SK-N-SH (cell line): ENCODE results near the gene EPB41L3. TPM values are rescaled to one million over a fixed set of nuclear protein-coding genes. Genes with fewer than 3 reads are reported as not detected.
A peak's percentile ranks its signal among the peaks of the same experiment; 100 is the strongest.

Experiments used
- CTCF ChIA-PET: fragments of 300-600, 350-600 bp; formaldehyde crosslinking; extraction: SDS; loops from one replicate; lab custom pipeline; 2021; lab: Yijun Ruan, JAX
- POLR2A ChIA-PET: fragments of 350-600 bp; sonication (Branson Sonifier 250); formaldehyde crosslinking; extraction: SDS; loops from one replicate; lab custom pipeline; 2020; ENCODE audit warnings: antibody characterized with exemption, inconsistent platforms; lab: Yijun Ruan, JAX
- DNase-seq: peaks from one replicate; pipeline ENCODE4 v3.0.0; 2012
- H2AFZ ChIP-seq: fragments of 200-600 bp; sonication (generic); 2 replicates; pipeline ENCODE4 v1.8.1; 2016; ENCODE audit warnings: antibody characterized with exemption, mild to moderate bottlenecking, low read depth
- H3F3A ChIP-seq: fragments of 200-600 bp; sonication (generic); replicated peaks from 2 replicates; pipeline ENCODE3; 2016; ENCODE audit warnings: antibody characterized with exemption, mild to moderate bottlenecking; ENCODE audit not compliant: insufficient read depth
- H3K27ac ChIP-seq, 2 experiments: fragments of 200-500 bp in 1 of 2; fragments of 200-600 bp in 1 of 2; sonication (Bioruptor generic) in 1 of 2; sonication (generic), shearing (Covaris generic) in 1 of 2; 2 replicates each; pipeline versions ENCODE4 v1.5.1 to v1.6.1; 2014 to 2016; ENCODE audit warnings: low read depth in 2 of 2, inconsistent platforms in 1 of 2, low read length in 1 of 2, mild to moderate bottlenecking in 1 of 2, mixed read lengths in 1 of 2
- H3K27me3 ChIP-seq: fragments of 200-600 bp; sonication (generic), shearing (Covaris generic); 2 replicates; pipeline ENCODE4 v1.6.1; 2016; ENCODE audit warnings: mixed run types; ENCODE audit not compliant: insufficient read depth
- H3K36me3 ChIP-seq, 2 experiments: fragments of 200-500 bp in 1 of 2; fragments of 200-600 bp in 1 of 2; sonication (Bioruptor generic) in 1 of 2; sonication (generic) in 1 of 2; replicated peaks in 1 of 2; 2 replicates each; pipeline versions ENCODE3 to v1.5.1; 2014 to 2016; ENCODE audit warnings: low read length in 1 of 2, mild to moderate bottlenecking in 1 of 2; ENCODE audit not compliant: insufficient read depth in 2 of 2, control insufficient read depth in 1 of 2
- H3K4me1 ChIP-seq, 2 experiments: fragments of 200-500 bp in 1 of 2; fragments of 200-600 bp in 1 of 2; sonication (Bioruptor generic) in 1 of 2; sonication (generic), shearing (Covaris generic) in 1 of 2; 2 replicates each; pipeline versions ENCODE4 v1.5.1 to v1.6.1; 2014 to 2016; ENCODE audit warnings: low read depth in 1 of 2, low read length in 1 of 2, mixed run types in 1 of 2; ENCODE audit not compliant: insufficient read depth in 2 of 2, control insufficient read depth in 1 of 2
- H3K4me2 ChIP-seq: fragments of 200-600 bp; sonication (generic), shearing (Covaris generic); 2 replicates; pipeline ENCODE4 v1.6.1; 2017; ENCODE audit warnings: mixed run types
- H3K4me3 ChIP-seq, 2 experiments: fragments of 200-500 bp in 1 of 2; fragments of 200-600 bp in 1 of 2; sonication (Bioruptor generic) in 1 of 2; sonication (generic), shearing (Covaris generic) in 1 of 2; 2 replicates each; pipeline versions ENCODE4 v1.5.1 to v1.8.1; 2014 to 2016; ENCODE audit warnings: low read depth in 2 of 2, inconsistent platforms in 1 of 2, low read length in 1 of 2, mild to moderate bottlenecking in 1 of 2, mixed read lengths in 1 of 2, moderate library complexity in 1 of 2
- H3K79me2 ChIP-seq: fragments of 200-600 bp; sonication (generic); 2 replicates; pipeline ENCODE4 v1.8.1; 2017; ENCODE audit warnings: mild to moderate bottlenecking; ENCODE audit not compliant: insufficient read depth
- H3K9ac ChIP-seq: fragments of 200-600 bp; sonication (generic); 2 replicates; pipeline ENCODE4 v1.6.1; 2017; ENCODE audit warnings: mixed run types
- H3K9me2 ChIP-seq: fragments of 200-600 bp; sonication (generic); 2 replicates; pipeline ENCODE4 v1.6.1; 2017; ENCODE audit warnings: mixed run types
- H3K9me3 ChIP-seq: fragments of 200-600 bp; sonication (generic); 2 replicates; pipeline ENCODE4 v1.6.1; 2017; ENCODE audit warnings: mixed run types, mild to moderate bottlenecking, moderate library complexity
- H4K20me1 ChIP-seq: fragments of 200-600 bp; sonication (generic); 2 replicates; pipeline ENCODE4 v1.6.1; 2017; ENCODE audit warnings: mild to moderate bottlenecking, mixed run types; ENCODE audit not compliant: insufficient read depth
- CTCF ChIP-seq: fragments of 200-600 bp; sonication (generic); IDR thresholded peaks from 2 replicates; pipeline ENCODE4 v1.6.1; 2017; ENCODE audit warnings: antibody characterized with exemption, mild to moderate bottlenecking, moderate library complexity
- FOXM1 ChIP-seq: IDR thresholded peaks from 2 replicates; pipeline ENCODE4 v1.4.0; 2012; ENCODE audit warnings: low read depth, mild to moderate bottlenecking
- MAX ChIP-seq: IDR thresholded peaks from 2 replicates; pipeline ENCODE4 v1.4.0; 2012; ENCODE audit warnings: low read depth
- MEF2A ChIP-seq: IDR thresholded peaks from 2 replicates; pipeline ENCODE4 v1.4.0; 2012; ENCODE audit warnings: low read depth, borderline replicate concordance
- MXI1 ChIP-seq: IDR thresholded peaks from 2 replicates; pipeline ENCODE4 v1.6.1; 2012; ENCODE audit warnings: mild to moderate bottlenecking, low read depth, low read length, improper control_type of control experiment
- NFIC ChIP-seq: IDR thresholded peaks from 2 replicates; pipeline ENCODE4 v1.4.0; 2012; ENCODE audit warnings: borderline replicate concordance
- NRF1 ChIP-seq: IDR thresholded peaks from 2 replicates; pipeline ENCODE4 v1.6.1; 2012; ENCODE audit warnings: low read depth, mild to moderate bottlenecking, low read length
- REST ChIP-seq: IDR thresholded peaks from 2 replicates; pipeline ENCODE4 v1.6.1; 2012; ENCODE audit warnings: mild to moderate bottlenecking, low read depth, low read length, moderate library complexity
- SIN3A ChIP-seq: IDR thresholded peaks from 2 replicates; pipeline ENCODE4 v1.6.1; 2012; ENCODE audit warnings: low read depth, mild to moderate bottlenecking, low read length, moderate library complexity, borderline replicate concordance
- USF2 ChIP-seq: fragments of 150-350 bp; IDR thresholded peaks from 2 replicates; pipeline ENCODE4 v1.6.1; 2017; ENCODE audit warnings: antibody characterized with exemption, low read length, low read depth, borderline replicate concordance
- WGBS: methylation state at CpG from one replicate; pipeline ENCODE4 v1.1.6; 2017; ENCODE audit warnings: low lambda C conversion rate; 5-methylcytosine and 5-hydroxymethylcytosine counted together
- polyA plus RNA-seq, 3 experiments: library from polyadenylated mRNA; depleted of rRNA; stranded (reverse); fragments of >200 nt; gene quantifications; 2 replicates each; pipeline ENCODE4 v1.2.3, GENCODE V29; 2012

EPB41L3 gene
- polyA plus RNA-seq, 1 of the 3 experiments (the other 2 are of a cell fraction) = 0.15 TPM

- Histone ChIP-seq H4K20me1 (no peaks in the 10 kb centered on the region), H3K4me1 (peaks cover 0 to 3% of the 10 kb centered on the region in 2 experiments; a peak in 1 of 4 replicates), H3K36me3 (no peaks in the 10 kb centered on the region), H3K79me2 (no peaks in the 10 kb centered on the region), H3F3A (no peaks in the 10 kb centered on the region), H3K9me2 (no peaks in the 10 kb centered on the region), H3K4me2 (no peak overlapping the region), H2AFZ (no peak overlapping the region), H3K9me3 (no peaks in the 10 kb centered on the region), H3K9ac (no peak overlapping the region), H3K27ac (peak overlapping the region in 1 of 2 experiments; percentile 39; a peak in 2 of 4 replicates), H3K27me3 (peaks cover 21% of the 10 kb centered on the region; the same call in 1 of the 2 replicates), H3K4me3 (peak overlapping the region in 1 of 2 experiments; percentile 29; a peak in 2 of 4 replicates)
- ChIA-PET POLR2A (no interaction called here), CTCF (no interaction called here)
- no peak for TF ChIP-seq NRF1
- TF ChIP-seq FOXM1 = no peak
- no peak for TF ChIP-seq MAX
- no CpG with 5 or more reads among the region's 84 CpGs for WGBS
- peak; percentile 52 for DNase-seq
Observed at GRCh38 chr18:5543036-5543680, 639 bp downstream of the EPB41L3 start.

DNA sequence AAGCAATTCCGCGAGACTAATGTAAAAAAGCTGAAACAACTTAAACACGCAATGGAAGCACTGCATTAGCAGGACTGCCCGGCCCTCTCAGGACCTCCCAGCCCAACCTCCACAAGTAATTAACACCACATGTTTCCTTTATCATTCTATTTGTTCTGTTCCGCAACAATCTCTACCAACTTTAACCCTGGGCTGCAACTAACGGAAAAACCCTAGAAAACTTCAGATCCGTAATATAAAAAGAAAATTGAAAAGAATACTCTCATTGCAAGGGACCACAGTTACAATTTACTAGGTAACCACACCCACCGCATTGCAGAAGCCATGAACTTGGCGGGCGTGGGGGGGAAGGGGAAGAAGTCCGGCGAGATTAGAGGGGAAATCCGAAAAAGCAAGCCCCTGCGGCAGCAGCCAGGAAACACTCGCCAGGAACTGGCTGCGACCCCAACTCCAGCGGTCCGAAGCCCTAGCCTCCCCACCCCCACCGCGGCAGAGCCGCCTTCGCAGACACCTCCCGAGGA, 1.2 kb downstream of the EPB41L3 start:
- Histone ChIP-seq H3K27ac (peak overlapping the region in 1 of 2 experiments; percentile 39; a peak in 2 of 4 replicates), H3K79me2 (no peaks in the 10 kb centered on the region), H3K9me2 (no peaks in the 10 kb centered on the region), H3K4me3 (peak overlapping the region in 1 of 2 experiments; percentile 29; a peak in 2 of 4 replicates)
- TF ChIP-seq CTCF (no peak), MEF2A (no peak)
- TF ChIP-seq, all 33 proteins: peak for 0
- Histone ChIP-seq H3K9ac (no peak overlapping the region), H3K36me3 (no peaks in the 10 kb centered on the region), H3F3A (no peaks in the 10 kb centered on the region), H4K20me1 (no peaks in the 10 kb centered on the region), H2AFZ (no peak overlapping the region), H3K4me2 (no peak overlapping the region), H3K4me1 (peaks cover 0 to 3% of the 10 kb centered on the region in 2 experiments; a peak in 1 of 4 replicates), H3K27me3 (peaks cover 19% of the 10 kb centered on the region; the same call in 1 of the 2 replicates), H3K9me3 (no peaks in the 10 kb centered on the region)
- POLR2A ChIA-PET = no interaction called here
- peak; percentile 53 for DNase-seq
- WGBS = under 1% methylated on average over 13 of the region's 23 CpGs
- CTCF ChIA-PET = interaction anchor here (1.1 kb wide), 1 partner anchor 14 kb away, joined by 4 read pairs; no protein-coding TSS in a partner anchor

GRCh38 chr18:5541644-5542043, 2.2 kb downstream of the EPB41L3 start:
- H3K27ac ChIP-seq = no peak overlapping the region
- peaks cover 0 to 3% of the 10 kb centered on the region in 2 experiments; a peak in 1 of 4 replicates for H3K4me1 ChIP-seq
- H3K9ac ChIP-seq = no peak overlapping the region
- TF ChIP-seq NFIC (no peak), MAX (no peak), REST (no peak), SIN3A (no peak), MEF2A (no peak), MXI1 (no peak), USF2 (no peak)
- peaks cover 15% of the 10 kb centered on the region; the same call in 1 of the 2 replicates for H3K27me3 ChIP-seq
- 69% methylated on average over 3 of the region's 3 CpGs for WGBS
- H3K36me3 ChIP-seq = no peaks in the 10 kb centered on the region
- no peak overlapping the region for H2AFZ ChIP-seq
- H3K9me3 ChIP-seq = no peaks in the 10 kb centered on the region
- CTCF ChIA-PET = interaction anchor here (1.1 kb wide), 1 partner anchor 13 kb away, joined by 4 read pairs; no protein-coding TSS in a partner anchor
- no peak overlapping the region for H3K4me3 ChIP-seq
- POLR2A ChIA-PET = no interaction called here
- no peak overlapping the region for H3K4me2 ChIP-seq
- no peak for DNase-seq
- H3K9me2 ChIP-seq = no peaks in the 10 kb centered on the region
- no peaks in the 10 kb centered on the region for H4K20me1 ChIP-seq
- no peaks in the 10 kb centered on the region for H3K79me2 ChIP-seq
- no peaks in the 10 kb centered on the region for H3F3A ChIP-seq
